Mesothelial cell of epicardium (in vitro differentiated cells): ENCODE results near the gene WDFY1. TPM values are rescaled to one million over a fixed set of nuclear protein-coding genes. Genes with fewer than 3 reads are reported as not detected.
A peak's percentile ranks its signal among the peaks of the same experiment; 100 is the strongest.

Experiments used
- DNase-seq, 2 experiments: peaks; one replicate each; pipeline ENCODE4 v3.0.0; 2021; ENCODE audit warnings: low spot score in 2 of 2; ENCODE audit not compliant: unreplicated experiment in 2 of 2
- H3K27ac Mint-ChIP-seq: 2 replicates; pipeline ENCODE4 v1.8.0; 2021; ENCODE audit warnings: mixed read lengths
- H3K27me3 Mint-ChIP-seq: 2 replicates; pipeline ENCODE4 v1.8.0; 2021; ENCODE audit warnings: low read depth, mixed read lengths
- H3K36me3 Mint-ChIP-seq: 2 replicates; pipeline ENCODE4 v1.8.0; 2021; ENCODE audit warnings: mixed read lengths
- H3K4me1 Mint-ChIP-seq: 2 replicates; pipeline ENCODE4 v1.8.0; 2021; ENCODE audit warnings: mixed read lengths
- H3K4me3 Mint-ChIP-seq: 2 replicates; pipeline ENCODE4 v1.8.0; 2021; ENCODE audit warnings: mild to moderate bottlenecking, moderate library complexity, mixed read lengths
- H3K9me3 Mint-ChIP-seq: 2 replicates; pipeline ENCODE4 v1.8.0; 2021; ENCODE audit warnings: mixed read lengths
- total RNA-seq: library from RNA; stranded (reverse); gene quantifications from 3 replicates; pipeline ENCODE4 v1.2.1, GENCODE V29; 2021
- TF ChIP-seq, protein P1 (sequence below): fragments of 200-600 bp; sonication (generic); IDR thresholded peaks from one replicate; pipeline ENCODE4 v1.5.0; 2021; ENCODE audit warnings: antibody characterized with exemption; ENCODE audit not compliant: unreplicated experiment

Gene WDFY1
- total RNA-seq, 1 donor from 2014 or later = 45.1 TPM

DNA sequence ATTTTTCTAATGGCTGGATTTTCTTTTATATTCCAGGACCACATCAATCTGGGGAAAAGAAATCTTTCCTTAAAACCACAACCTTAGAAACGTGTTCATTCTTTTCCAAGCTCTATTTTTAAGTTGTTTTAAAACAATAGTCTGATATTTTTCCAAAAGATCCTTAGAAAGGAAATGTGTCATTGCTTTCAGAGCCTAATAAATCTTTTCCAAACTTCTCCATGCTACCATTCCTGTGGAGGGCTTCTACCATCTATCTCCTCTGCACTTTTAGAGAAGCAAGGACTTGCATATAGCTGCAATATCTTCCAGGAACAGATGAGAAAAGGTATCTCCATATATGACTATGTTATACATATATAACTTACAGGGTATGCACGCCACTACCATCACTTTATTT lies 21.2 kb downstream of the WDFY1 start:
- peaks cover 28% of the 10 kb centered on the region for H3K36me3 Mint-ChIP-seq
- no peaks in the 10 kb centered on the region for H3K27me3 Mint-ChIP-seq
- H3K4me1 Mint-ChIP-seq = no peaks in the 10 kb centered on the region
- H3K4me3 Mint-ChIP-seq = no peak overlapping the region
- no peak for DNase-seq
- no peak overlapping the region for H3K27ac Mint-ChIP-seq
- TF ChIP-seq, protein P1, sequence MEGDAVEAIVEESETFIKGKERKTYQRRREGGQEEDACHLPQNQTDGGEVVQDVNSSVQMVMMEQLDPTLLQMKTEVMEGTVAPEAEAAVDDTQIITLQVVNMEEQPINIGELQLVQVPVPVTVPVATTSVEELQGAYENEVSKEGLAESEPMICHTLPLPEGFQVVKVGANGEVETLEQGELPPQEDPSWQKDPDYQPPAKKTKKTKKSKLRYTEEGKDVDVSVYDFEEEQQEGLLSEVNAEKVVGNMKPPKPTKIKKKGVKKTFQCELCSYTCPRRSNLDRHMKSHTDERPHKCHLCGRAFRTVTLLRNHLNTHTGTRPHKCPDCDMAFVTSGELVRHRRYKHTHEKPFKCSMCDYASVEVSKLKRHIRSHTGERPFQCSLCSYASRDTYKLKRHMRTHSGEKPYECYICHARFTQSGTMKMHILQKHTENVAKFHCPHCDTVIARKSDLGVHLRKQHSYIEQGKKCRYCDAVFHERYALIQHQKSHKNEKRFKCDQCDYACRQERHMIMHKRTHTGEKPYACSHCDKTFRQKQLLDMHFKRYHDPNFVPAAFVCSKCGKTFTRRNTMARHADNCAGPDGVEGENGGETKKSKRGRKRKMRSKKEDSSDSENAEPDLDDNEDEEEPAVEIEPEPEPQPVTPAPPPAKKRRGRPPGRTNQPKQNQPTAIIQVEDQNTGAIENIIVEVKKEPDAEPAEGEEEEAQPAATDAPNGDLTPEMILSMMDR = no peak
- peaks cover 19% of the 10 kb centered on the region for H3K9me3 Mint-ChIP-seq

- no peak overlapping the region for H3K4me3 Mint-ChIP-seq
- H3K4me1 Mint-ChIP-seq = no peaks in the 10 kb centered on the region
- no peaks in the 10 kb centered on the region for H3K27me3 Mint-ChIP-seq
- TF ChIP-seq, protein P1 = no peak
- H3K27ac Mint-ChIP-seq = no peak overlapping the region
- peaks cover 21% of the 10 kb centered on the region for H3K36me3 Mint-ChIP-seq
- peaks cover 9% of the 10 kb centered on the region for H3K9me3 Mint-ChIP-seq
- DNase-seq = no peak
Observed at GRCh38 chr2:223922308-223922707, 22.8 kb downstream of the WDFY1 start.

GRCh38 chr2:223921204-223921603 lies 23.9 kb downstream of the WDFY1 start:
- Mint-ChIP-seq H3K27me3 (no peaks in the 10 kb centered on the region), H3K9me3 (peaks cover 8% of the 10 kb centered on the region), H3K27ac (no peak overlapping the region), H3K36me3 (peaks cover 25% of the 10 kb centered on the region), H3K4me3 (no peak overlapping the region), H3K4me1 (no peaks in the 10 kb centered on the region)
- no peak for DNase-seq
- TF ChIP-seq, protein P1 = no peak

DNA sequence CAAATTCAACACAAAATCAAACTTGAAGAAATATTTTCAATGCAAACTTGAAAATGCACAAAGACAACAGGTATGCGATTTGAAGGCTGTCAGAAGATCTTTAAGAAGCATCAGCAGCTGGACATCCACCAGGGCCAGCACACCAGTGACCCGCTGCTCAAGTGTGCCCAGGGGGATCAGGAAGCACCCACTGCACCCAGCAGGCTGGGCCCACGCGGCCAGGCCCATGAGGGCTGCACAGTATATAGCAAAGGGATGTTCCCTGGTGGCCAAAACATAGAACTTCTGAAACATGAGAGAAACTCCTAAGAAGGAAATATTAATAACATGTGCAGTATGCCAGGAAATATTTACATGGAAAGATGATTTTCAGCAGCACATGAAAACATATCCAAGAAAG lies 25.0 kb downstream of the WDFY1 start:
- Mint-ChIP-seq H3K27me3 (no peaks in the 10 kb centered on the region), H3K36me3 (peaks cover 23% of the 10 kb centered on the region), H3K9me3 (no peaks in the 10 kb centered on the region), H3K4me3 (no peak overlapping the region), H3K27ac (no peak overlapping the region), H3K4me1 (no peaks in the 10 kb centered on the region)
- no peak for DNase-seq
- TF ChIP-seq, protein P1 = peak; percentile 60

DNA sequence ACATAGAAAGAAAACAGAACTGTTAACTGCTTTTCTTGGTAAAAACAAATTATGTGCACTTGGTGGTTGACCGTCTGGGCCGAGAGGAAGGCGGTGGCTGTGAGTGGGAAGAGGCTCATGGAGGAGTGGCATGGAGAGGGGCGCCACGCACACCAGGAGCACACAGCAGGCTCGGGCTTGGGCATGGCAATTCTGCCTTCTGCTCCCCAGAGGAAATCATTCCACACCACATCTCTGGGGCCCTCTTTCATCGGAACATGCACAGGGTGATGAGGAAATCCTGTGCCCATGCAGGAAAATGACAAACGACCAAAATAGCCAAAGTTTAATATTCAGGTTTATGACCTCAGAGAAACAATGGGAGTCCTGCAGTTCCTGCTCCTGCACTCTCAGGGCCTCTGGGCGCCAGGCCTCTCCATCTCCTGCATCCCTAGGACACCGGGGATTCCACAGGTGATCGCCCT lies 26.4 kb downstream of the WDFY1 start:
- H3K36me3 Mint-ChIP-seq = peaks cover 21% of the 10 kb centered on the region

More for the DNA sequence above, 26.4 kb downstream of the WDFY1 start:
- no peak for DNase-seq
- Mint-ChIP-seq H3K27me3 (no peaks in the 10 kb centered on the region), H3K27ac (no peak overlapping the region), H3K4me3 (no peak overlapping the region), H3K9me3 (no peaks in the 10 kb centered on the region), H3K4me1 (no peaks in the 10 kb centered on the region)
- TF ChIP-seq, protein P1 = no peak
